Left forelimb (tissue), 1 donor: ENCODE measurements around the gene SRRM4.

ENCODE experiments used
- DNase-seq: peaks from one replicate; pipeline ENCODE4 v3.0.0-alpha.2; 2018; ENCODE audit warnings: low spot score

Gene SRRM4

DNA sequence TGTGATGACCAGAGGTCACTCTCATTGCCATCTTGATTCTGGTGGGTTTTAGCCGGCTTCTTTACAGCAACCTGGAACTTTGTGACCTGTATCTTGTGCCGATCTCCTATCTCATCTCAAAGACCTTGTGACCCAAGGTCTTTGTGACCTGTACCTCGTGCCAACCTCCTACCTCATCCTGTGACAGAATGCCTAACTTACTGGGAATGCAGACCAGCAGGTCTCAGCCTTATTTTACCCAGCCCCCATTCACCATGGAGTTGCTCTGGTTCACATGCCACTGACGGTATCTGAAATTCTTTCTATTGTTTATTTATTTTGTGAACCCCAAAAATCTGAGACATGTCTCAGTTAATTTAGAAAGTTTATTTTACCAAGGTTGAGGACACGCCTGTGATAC is 189.9 kb downstream of the SRRM4 start:
- no peak for DNase-seq

DNA sequence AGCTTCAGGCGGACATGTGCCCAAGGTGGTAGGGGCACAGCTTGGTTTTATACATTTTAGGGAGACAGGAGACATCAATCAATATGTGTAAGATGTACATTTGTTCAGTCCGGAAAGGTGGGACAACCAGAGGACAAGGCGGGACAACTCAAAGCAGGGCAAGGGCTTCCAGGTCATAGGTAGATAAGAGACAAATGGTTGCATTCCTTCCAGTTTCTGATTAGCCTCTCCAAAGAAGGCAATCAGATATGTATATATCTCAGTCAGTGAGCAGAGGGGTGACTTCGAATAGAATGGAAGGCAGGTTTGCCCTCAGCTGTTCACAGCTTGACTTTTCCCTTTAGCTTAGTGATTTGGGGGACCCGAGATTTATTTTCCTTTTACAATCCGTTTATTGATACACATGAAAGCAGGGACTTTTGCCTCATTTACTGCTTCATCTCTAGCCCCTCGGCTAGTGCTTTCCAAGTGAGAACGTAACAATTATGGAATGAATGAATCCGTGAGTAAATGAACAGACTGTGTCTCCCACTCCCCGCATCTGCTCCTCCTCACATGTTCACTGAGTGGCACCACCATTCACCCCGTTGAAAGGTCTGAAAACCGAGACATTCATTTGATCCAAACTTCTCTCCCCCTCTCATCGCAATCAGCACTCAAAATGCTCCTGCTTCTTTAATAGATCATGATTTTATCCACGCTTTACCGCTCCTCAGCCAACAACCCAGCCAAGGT is 190.5 kb downstream of the SRRM4 start:
- no peak for DNase-seq

DNA sequence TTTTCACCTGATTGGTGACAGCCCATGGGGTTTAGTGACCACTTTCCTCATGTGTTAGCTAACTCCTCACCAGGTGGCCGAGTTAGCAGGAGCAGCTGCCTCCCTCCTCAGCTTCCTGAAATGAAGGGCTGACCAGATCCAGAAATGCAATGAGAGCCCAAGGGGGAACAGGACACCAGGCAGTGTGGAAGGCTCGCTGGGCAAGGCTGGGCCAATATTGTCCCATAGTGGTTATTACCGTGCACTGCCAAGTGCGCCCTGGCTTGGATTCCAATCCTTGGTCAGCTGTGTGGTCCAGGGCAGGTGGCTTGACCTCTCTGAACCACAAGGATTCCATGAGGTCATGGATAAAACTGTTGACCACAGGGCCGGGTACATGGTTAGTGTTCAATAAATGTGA is 193.7 kb downstream of the SRRM4 start:
- no peak for DNase-seq

DNA sequence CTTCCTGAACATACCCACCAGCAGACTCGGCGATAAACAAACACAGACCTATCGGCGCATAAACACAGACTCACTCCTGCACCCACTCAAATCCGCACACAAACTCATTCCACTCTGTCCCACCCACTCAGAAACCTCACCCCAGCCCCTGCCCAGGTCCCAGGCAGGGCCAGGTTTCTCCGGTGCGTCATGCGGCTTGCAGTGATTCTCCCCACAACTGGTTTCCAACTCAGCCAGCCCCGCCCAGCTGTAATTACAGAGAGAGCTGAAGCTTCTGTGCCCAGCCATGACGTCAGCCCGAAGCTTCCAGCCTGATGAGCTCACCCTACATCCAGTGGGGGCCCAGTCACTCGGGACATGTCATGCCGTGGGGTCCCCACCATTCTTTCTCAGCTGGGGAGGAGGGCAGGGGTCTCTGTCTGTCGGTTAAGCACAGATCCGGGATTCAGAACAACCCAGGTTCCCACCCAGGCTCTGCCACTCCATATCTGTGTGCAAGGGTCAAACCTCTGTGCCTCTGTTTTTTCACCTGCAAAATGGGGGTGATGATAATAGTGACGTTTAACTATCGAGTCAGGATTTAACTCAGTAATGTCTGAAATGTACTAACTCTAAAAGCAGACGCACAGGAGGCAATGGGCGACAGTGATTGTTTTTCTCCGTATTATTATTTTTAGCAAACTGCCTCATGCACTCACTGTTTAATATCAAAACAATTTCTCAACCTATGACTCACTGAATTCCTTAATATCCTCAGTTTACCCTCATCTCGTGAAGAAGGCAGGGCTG is 195.1 kb downstream of the SRRM4 start:
- peak; percentile 78 for DNase-seq

DNA sequence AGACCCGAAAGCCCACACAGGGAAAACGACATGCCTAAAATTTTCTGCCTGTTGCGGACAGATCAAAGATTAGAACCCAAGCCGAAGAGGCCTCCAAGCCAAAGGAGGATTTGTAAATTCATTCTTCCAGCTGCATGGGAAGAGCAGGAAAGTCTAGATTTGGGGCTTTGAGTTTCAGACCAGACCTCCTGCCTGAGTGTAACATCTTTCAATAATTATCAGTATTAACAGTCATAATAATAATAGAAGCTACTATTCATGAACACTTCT is 195.7 kb downstream of the SRRM4 start:
- DNase-seq: no peak

DNA sequence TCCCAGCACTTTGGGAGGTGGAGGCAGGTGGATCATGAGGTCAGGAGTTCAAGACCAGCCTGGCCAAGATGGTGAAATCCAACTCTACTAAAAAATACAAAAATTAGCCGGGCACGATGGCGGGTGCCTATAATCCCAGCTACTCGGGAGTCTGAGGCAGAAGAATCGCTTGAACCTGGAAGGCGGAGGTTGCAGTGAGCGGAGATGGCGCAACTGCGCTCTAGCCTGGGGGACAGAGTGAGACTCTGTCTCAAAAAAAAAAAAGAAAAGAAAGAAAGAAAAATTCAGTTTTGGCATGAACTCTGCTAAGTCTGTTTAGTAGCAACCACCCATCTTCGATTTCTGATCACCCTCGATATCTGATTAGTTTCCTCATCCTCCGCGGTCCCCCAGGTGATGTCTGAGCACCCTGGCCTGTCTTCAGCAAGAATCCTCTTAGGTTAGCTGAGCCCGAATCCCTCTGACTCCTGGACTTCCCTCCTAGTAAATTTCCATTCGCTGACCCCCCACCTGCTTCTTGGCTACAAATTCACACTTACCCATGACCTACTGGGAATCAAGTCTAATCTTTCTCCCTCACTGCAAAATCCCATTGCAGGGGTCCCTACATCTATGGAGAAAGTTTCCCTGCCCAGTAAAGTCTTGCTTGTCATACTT is 196.5 kb downstream of the SRRM4 start:
- DNase-seq: no peak

DNA sequence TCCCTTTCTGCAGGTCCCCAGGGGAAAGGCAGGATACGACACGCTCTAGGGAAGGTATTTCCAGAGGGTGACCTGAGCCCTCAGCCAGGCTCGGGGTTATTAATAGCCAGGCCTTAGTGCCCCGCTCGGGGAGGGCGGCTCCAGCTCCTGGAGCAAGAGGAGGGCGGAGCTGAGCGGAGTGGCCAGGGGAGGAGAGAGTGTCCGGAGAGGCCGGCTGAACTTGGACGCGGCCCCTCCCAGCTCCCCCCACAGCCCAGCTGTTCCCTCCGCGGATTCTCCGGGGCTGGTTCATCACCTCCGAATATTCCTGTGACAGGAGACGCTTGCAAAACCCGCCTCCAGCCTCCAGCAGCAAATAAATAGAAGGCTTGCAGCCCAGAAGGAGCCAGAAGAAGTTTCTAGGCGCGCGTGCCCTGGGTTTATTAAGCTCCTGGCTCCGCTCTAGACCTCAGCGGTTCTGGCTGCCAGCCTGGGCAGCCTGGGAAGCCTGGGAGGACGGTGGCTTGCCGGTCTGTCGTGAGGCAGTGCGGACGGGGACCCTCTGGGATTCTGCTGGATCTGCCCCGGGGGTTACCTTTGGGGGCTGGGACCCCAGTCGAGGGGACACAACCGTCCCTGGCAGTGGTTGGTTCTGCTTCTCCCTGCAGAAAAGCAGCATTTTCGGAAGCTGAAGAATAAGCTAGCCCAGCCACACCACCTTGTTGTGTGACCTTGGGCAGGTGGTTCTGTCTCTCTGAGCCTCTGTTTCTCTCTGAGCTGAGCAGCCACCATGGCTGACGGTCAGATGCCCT is 197.4 kb downstream of the SRRM4 start, which contains the start of gene HSPB8:
HSPB8 (plus strand) TSS at position 388 of the 791 bp plus-strand sequence; CDS start at position 770, 382 bp downstream.
- peak; percentile 81 for DNase-seq

DNA sequence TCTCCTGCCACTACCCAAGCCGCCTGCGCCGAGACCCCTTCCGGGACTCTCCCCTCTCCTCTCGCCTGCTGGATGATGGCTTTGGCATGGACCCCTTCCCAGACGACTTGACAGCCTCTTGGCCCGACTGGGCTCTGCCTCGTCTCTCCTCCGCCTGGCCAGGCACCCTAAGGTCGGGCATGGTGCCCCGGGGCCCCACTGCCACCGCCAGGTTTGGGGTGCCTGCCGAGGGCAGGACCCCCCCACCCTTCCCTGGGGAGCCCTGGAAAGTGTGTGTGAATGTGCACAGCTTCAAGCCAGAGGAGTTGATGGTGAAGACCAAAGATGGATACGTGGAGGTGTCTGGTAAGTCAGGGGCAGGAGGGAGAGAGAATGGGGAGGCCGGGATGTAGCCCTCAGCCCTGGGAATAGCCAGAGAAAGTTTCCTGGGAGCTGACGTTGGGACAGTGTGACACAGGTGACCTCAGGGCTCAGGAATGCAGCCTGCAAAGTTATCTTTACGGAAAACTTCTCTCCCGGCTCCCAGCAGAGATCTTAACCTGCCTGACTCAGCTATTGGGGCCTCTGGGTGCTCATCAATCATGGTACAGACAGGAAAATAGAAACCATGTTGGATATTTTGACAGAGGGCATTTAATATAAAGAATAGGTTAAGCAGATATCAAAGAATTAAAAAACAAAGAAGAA is 198.1 kb downstream of the SRRM4 start:
- DNase-seq: no peak

DNA sequence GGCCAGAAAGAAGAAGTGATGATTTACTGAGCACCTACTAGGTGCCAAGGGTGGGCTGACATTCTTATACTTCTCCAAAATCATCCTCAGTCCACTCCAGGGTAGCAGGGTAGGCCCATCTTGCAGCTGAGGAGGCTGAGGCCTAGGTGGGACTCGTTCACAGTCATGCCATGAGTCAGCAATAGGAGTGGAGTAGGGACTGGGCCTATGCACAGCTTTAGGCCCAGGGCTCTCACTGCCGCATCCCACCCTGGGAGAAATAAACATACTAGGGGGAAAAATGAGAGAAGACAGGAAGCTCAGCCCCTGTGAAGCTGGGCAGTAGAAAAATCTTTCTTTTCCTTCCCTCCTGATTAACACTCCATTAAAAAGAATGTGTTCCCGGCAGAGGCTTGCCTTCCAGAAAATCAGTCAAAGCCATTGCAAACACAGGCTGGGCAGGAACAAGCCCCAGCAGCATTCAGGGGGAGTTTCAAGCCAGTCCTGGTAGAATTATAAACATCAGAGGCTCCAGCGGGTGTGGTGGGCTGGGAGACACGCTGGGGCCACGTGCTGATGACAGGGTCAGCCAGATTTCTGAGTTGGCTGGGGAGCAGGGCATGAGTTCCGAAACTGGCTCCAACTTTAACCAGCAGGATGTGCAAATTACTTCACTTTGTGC is 199.2 kb downstream of the SRRM4 start:
- no peak for DNase-seq

DNA sequence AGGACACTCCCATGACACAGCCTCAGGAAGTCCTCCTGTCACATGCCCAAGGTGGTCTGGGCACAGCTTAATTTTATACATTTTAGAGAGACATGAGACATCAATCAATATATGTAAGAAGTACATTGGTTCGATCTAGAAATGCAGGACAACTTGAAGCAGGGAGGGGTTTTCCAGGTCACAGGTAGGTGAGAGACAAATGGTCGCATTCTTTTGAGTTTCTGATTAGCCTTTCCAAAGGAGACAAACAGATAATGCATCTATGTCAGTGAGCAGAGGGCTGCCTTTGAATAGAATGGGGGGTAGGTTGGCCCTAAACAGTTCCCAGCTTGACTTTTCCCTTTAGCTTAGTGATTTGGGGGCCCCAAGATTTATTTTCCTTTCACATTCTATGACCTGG is 199.9 kb downstream of the SRRM4 start:
- DNase-seq: no peak

DNA sequence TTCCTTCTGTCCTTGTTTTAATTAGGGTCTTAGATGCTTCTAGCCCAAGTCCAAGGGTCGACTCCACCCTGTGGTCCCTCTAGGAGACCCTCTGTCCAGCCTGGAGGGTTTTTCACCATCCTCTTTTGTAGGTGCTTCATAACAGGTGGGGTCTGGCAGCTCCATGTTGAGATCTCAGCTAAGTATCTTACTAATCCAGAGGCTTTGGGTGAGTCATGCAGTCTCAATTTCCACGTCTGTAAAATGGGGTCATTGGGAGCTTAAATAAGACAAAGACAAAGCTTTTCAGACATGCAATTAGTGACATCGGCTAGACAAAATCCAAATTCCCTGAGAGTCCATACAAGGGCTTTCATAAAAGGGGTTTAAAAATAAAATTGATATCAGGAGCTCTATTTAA is 200.6 kb downstream of the SRRM4 start:
- no peak for DNase-seq

DNA sequence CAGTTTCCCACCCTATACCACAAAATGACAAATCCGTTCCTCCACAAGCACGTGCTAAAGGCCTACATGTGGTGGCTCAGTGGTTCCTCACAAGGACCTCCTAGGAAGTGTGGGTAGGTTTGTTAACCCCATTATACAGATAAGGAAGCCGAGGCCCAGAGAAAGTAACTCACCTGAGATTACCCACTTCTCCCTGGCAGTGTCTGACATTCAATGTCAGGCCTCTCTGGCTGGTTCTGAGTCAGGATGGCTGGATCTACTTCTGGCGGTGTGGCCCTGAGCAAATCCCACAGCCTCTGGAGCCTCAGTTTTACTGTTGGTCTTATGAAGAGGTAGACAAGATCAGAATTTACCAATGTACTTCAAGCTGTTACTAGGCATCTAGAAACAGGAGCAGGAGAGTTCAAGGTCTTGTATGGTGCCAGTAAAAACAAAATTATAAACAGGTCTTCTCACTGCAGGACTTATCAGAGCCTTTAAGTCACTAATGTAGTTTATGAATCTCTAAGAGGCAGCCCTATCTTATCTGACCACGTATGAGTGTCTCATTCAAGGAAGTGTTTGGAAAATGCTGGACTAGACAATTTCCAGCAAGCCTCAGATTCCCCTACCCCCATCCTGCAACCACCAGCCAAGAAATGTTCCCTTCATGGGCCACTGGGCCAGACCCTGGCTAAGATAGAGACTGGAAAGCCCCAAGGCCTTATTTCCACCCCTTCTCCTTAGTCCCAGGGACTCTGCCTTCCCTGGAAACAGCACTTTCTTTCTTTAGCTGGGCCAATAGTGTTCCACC is 201.6 kb downstream of the SRRM4 start:
- DNase-seq: no peak

DNA sequence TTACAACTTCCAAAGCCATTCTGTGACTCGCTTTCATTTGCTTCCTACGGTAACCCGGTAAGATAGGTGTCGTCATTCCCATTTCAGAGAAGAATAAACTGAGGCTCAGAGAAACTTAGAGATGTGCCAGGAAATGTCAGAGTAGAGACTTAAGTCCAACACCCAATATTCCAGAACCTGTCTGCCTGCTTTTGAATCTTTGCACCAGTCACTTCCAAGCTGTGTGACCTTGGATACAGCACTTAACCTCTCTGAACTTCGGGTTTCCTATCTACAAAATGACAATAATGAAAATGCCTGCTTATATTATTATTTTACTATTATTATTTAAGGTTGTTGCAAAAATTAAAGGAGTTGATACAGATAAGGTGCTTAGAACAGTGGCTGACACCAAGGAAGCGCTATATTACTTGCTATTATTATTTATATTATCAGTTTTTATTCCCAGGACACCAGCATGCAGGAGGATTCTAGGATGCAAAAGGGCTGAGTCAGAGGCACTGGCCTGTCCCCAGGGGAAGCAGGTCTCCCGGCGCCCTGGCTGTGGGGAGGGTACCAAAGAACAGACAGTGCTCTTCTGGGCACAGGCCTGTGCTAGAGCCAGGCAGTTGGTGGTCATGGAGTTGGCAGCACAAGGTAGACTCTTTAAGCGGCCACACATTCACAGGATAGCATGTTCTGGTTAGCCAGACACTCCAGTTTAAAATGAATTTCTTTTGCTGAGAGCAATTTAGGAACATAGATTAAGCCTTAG is 202.8 kb downstream of the SRRM4 start:
- DNase-seq: no peak

DNA sequence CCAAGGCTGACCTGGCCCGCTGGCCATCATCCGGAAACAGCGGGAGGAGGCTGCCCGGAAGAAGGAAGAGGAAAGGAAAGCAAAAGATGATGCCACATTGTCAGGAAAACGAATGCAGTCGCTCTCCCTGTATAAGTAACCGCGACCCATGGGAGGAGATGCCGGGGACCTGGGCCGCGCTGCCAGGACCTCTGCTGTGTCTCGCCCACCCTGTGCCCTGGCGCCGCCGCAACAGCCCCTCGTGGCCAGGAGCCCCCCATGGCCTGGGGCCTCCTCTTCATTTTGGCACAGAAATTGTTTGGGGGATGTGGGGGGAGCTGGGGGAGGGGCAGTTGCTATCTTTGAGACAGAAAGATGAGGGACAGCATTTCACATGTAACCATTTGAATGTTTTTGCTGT is 213.9 kb downstream of the SRRM4 start:
- no peak for DNase-seq

DNA sequence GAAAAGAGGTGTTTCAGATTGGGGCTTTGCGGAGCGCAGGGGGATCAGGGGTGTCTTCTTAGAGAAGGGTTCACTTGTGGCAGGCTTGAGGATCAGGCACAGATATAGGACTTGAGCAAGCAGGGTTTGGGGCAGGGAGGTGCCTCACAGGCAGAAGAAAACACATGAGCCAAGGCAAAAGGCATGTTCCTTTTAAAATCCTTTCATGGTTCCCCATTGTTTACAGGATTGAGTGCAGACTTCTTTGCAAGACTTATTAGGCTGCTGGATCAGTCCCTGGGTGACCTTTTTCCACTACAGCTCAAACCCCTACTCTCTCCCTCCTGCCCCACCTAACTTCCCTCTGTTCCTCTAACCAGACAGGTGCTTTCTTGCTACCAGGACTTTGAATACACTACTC is 217.1 kb downstream of the SRRM4 start:
- DNase-seq: no peak

DNA sequence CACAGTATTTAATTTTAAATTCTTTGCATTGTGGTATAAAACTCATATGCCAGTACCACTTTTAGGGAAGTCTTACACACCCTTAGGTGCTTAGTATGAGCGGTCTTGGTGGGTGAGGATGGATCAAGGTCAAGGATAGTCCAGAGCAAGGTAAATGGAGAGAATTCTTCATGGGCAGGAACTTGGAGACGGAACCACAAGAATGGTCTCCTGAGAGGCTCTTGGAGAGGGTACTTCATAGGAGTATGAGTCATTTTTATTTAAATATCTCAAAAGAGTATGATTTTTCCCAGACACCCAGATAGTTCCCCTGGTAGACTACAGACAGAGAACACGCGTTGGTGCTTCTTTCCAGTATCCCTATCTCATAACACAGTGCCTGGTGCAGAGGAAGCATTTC is 219.3 kb downstream of the SRRM4 start:
- no peak for DNase-seq

DNA sequence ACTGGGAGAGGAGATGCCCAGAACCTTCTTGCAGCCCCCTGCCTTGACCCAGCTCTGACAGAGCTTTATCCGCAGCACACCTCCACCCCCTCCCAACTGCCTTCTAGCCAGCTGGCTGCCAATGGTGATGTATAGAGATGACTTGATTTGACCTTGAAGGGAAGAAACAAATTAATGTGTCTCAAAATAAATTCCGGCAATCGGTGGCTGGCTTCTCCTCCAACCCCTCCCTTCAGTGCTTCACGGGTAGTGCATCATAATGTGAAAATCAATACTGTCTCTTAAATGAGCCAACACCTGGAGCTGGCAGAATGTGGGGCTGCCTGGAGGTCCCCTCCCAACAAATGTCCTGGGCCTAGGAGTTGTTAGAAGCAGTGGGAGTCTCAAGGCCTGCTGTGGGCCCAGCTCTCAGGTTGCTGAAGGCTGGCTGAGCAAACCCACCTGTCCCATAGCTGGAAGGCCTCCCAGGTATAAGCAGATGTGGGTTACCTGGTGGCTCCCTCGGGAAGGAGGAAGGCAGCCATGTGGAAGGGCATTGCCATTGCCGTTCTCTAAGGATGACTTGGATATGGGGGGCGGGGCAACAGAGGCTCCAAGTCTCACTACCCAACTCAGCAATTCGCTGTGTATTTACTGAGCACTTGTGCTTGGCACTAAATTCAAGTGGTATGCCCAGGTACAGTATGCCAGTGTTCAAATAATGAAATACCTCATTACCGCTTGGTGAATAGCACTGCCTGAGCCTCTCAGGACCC is 220.6 kb downstream of the SRRM4 start:
- DNase-seq: no peak

DNA sequence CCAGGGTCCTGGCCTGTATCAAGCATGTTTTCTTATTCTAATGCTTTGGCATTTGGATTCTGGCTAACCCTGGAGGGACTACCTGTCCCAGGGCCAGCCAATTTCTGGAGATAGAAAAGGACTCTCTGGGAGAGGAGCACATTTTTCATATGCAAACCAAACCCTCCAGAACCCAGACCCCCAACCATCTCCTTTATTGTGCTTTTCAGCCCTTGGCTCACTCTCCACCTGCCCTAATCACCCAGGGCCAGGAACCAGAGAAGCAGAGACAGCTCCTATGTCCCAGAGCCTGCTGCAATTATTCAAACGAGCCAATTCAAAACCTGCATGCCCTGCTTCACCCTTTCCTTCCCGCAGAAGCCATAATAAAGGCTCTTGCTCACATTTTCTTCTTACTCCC is 221.2 kb downstream of the SRRM4 start:
- DNase-seq: no peak

DNA sequence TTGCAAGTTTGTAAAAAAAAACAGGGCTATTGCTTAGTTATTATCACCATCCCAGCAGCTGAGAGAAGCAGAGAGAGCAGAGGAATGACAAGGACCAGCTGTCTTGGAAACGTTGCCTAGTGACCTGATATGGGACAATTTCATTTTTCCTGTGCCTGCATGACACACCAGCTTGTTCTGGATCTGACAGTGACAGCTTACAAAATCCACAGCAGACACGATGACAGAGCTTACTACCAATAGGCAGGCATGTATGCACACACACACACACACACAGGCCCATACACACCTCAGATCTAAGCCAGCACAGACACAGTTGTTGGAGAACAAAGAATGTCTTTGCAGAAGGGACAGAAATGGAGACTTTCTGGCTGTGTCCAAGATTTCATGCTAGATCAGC is 222.8 kb downstream of the SRRM4 start:
- DNase-seq: no peak
